Liver (tissue), 2 donors: ENCODE data around the gene KCND2.

ENCODE experiments used
- CTCF ChIP-seq: fragments of 150-350 bp; IDR thresholded peaks from 2 replicates; pipeline ENCODE4 v1.5.1; 2017; ENCODE audit warnings: improper control_type of control experiment, low read depth, low read length; ENCODE audit not compliant: missing input control
- REST ChIP-seq: IDR thresholded peaks from 2 replicates; pipeline ENCODE4 v1.6.1; 2016; ENCODE audit warnings: antibody characterized with exemption, mild to moderate bottlenecking
- YY1 ChIP-seq: IDR thresholded peaks from 2 replicates; pipeline ENCODE4 v1.6.1; 2016; ENCODE audit warnings: antibody characterized with exemption, mild to moderate bottlenecking
- donor health status: healthy.

GRCh38 chr7:120229084-120229483 lies 43.9 kb upstream of the KCND2 start:
- TF ChIP-seq REST (no peak), YY1 (no peak), CTCF (no peak)
